NCI-H510A (cell line): ENCODE measurements around the gene FAU.

Source experiments
- DNase-seq: peaks from one replicate; lab custom pipeline; 2025; lab: John Stamatoyannopoulos, UW

FAU gene

GRCh38 chr11:65135633-65136145 is 13.8 kb upstream of the FAU start:
- no peak for DNase-seq

GRCh38 chr11:65134952-65135632 is 13.2 kb upstream of the FAU start:
- DNase-seq, result peak; percentile 97

DNA sequence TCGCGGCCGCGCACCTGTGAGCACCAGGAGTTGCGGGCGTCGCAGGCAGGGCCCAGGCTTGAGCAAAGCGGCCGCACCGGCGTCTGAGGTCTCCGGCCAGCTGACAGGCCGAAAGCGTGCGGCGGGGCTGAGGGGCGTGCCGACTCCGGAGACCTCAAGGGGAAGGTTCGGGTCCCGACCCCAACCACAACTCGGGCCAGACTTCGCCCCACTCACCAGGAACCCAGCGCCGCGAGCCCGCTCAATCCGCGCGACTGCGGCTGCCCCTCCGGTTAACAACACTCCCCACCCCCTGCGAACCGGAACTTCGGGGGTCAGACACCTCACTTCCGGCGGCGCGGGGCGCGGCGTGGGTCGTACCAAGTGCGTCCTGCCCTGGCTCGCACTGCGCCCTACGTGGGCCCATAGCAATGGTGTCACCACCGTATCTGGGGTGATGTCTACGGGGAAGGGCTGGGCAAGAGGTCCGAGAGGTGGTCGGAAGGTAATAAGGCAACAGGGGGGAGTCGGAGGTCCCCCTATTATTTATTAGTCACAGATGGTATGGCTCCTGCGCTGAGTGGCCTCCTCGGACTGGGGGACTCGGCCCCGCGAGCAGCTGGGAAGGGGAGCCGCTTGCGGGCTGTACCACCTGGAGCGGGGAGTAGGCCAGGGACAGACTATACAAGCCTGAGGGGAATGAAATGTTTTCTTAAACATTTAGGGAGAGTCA is 12.5 kb upstream of the FAU start, which contains the start of gene SYVN1:
TSS of gene SYVN1 (minus strand) at position 280 of the 712 bp plus-strand sequence. CDS start 918 bp downstream, outside the sequence.
- peak; percentile 86 for DNase-seq

DNA sequence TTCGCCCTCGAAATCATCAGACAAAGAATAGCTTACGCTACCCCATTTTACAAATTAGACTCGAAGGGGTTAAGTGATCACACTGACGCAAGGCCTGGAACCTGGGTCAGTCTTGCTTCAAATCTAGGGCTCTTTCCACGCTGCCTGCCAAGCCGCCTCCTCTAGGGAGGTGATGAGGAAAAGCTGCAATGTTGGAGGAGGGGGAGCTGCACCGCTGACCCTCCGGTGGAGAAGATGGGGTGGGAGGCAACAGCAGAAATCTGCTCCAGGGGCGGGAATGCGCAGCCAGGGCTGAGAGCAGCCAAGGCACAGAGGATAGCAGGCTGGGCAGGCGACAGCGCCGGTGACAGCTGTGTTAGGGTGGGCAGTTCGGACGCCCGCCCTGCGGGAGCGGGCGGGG is 11.8 kb upstream of the FAU start:
- no peak for DNase-seq

DNA sequence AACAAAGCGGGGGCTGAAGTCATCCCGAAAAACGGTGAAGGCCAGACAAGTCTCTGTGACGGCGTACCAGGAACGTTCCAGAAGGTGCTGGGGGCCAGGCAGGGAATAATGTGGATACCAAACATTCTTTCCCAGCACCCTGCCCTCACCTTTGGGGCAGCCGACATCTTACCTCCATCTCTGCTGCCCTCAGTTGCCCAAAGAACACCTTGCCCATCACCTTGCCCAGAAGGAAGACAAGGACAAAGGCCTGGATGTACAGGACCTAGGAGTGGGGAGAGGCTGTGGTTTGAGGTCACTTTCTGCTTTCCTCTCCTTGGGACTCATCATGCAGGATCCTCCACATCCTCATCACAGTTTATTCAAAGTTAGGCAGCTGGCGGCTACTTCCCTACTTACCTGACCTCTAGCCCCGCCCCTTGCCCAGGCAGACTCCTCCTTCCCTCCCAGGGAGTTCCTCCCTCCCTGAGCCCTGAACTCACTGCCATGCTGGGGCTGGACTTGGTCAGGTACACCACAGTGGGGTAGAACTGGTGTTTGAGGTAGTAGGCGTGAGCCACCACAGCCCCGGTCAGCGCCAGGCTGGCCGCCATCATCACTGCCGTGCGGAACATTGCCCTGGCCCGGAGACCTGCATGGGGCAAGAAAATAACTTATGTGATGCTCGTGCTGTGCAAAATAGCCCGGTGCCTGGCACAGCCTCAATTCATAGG is 11.2 kb upstream of the FAU start:
- DNase-seq, result peak; percentile 66

GRCh38 chr11:65132238-65132987 is 10.5 kb upstream of the FAU start:
- no peak for DNase-seq

DNA sequence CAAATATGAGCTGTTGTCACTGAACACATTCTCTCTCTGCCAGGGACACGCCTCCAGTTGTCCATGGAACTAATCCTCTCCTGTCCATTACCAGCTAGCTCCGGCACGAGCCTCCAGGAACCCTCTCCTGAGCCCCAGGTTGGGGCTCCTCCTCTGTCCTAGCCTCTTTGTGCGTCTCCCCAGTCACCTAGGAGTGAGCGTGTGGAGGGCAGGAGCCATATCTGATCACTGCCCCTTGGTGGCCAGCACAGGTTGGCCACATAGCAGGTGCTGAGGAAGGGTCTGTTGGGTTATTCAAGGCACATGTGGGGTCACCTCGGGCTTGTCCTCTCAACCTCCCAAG is 9.9 kb upstream of the FAU start:
- no peak for DNase-seq

DNA sequence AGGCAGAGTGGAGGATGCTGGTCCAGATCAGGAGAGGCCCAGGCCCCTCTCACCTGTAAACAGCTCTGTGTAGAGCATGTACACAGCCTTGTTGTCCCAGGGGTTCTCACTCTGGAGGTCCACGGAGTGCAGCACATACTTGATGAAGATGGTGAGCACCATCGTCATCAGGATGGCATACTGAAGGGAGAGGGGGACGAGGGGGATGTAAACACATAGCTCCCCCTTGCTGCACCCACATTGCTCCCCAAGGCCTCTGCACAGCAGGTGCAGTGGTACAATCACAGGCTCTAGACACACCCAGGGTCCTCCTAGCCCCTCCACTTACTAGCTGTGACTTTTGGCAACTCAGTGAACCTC is 9.5 kb upstream of the FAU start:
- no peak for DNase-seq

GRCh38 chr11:65130631-65131416 is 8.9 kb upstream of the FAU start:
- no peak for DNase-seq

- DNase-seq, result no peak
These were observed 7.9 kb upstream of the FAU start for GRCh38 chr11:65129649-65130441.

DNA sequence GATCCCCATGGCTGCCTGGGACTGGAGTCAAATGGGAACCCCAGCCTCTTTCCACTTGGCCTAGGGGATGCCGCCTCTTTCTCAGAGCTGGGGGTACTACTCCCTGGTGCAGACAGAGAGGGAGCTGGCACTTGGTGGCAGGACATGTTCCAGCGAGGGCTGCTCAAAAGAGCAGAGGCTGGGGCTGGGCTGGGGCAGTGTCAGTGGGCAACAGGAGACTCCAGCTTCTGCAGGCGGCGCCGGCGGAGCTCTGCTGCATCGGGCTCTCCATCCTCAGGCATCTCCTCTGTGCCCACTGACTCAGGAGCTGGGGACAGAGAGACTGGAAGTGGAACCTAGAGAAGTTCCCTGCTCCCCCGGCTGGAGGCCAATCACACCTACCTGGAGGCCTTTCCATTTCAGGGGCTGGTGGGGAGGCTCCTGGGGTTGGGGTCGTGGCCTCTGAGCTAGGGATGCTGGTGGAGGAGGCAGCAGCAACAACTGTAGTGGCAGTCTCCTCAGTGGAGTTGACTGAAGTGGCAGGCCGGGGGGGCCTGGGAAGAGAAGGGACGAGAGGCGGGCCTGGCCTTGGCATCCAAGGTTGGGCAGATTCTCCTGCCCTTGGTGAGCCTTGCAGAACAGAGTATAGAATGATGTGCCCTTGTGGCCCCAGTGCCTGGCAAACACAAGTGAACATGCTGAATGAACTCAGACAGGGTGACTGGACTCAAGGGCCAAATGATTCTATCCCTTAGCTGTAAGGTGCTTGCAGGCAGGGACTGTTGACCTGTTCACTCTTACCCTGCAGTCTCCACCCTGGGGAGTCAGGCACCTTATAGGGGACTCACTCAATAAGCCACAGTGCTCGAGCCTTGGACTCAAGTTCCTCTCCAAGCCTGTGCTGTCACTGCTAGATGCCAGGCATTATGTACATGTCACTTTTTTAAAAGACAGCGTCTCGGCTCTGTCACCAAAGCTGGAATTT is 6.5 kb upstream of the FAU start:
- DNase-seq, result no peak

DNA sequence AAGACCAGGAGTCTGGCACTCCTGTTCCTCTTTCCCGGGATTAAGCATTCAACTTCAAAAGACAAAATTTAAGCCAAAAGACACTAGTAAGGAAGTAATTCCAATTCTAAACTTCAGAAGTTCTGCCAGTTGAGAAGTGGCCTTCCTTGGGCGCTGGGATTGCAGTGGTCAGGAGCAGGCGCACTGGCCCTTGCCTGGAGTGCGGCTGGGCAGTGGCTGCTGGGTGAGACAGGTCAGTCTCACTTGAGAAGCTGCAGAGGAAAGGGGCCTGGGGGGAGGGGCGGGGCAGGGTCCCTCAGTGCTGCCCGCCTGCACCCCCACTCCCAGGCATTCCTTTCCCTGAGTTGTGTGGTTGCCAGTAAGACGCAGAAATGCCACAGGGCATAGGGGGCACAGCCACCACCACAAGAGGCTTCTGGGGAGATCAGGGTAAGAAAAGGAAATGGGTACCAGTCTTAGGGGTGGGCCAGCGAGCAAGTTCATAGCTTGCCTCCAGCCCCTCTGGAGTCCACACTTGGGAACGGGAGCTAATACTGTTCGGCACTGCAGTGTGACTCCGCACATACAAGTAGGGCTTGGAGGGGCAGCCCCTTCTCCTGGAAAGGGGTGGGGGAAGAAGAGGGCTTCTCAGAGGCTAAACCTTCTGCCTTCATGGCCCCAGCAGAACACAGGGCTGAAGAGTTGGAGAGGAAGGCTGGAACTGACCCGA is 5.7 kb upstream of the FAU start:
- no peak for DNase-seq

DNA sequence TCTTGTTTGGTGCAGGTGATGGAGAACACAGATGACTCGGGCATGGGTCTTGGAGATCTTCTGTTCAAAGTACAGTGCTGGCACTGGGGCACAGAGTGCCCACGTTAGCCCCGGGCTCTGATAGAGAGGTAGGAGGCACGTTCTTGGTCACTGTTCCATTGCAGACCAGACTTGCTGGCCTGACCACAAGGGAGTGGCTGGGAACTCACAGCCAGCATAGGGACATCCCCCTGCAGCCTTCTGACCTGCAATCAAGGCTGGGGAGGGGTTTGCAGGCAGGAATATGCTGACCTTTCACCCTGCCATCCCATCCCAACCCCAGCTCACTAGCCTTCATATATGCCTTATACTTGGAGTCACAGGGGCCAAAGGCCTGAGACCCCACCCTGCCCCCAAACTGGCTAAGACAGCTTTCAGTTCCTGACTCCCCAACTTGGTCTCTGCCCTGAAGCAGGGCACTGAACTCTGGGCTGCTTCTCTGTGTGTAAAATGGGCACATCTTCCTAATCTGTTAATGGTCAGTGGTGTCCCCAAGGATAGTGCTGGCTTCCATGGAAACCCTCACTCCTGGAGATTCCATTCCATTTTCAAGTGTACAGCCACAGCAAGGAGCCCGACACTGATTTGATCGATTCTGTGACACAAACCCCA is 4.8 kb upstream of the FAU start:
- no peak for DNase-seq

GRCh38 chr11:65125197-65126056 is 3.5 kb upstream of the FAU start:
- no peak for DNase-seq

GRCh38 chr11:65124480-65125196 is 2.7 kb upstream of the FAU start:
- no peak for DNase-seq

GRCh38 chr11:65121447-65121864 is 478 bp downstream of the FAU start:
- DNase-seq, result no peak

DNA sequence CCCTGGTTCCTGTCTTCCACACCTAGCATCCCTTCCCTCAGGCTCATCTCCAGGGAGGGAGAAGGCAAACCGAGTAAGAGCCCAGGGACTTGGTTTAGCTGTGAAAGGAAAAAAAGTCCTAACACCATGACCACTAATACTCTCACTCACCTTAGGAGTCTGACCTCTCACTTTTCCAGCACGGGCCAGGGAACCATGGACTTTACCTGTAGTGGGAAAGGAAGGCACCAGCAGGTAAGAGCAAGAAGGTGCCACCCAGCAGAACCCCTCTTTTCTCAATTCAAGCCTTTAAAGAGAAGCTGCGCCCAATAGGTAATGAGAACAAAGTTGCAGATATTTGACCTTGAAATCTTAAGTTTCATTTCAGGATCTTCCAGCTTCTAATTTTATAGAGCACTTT is 1.1 kb downstream of the FAU start:
- no peak for DNase-seq
